Lower leg skin (tissue), 3 donors: ENCODE measurements around the gene EID3.

Source experiments
- POLR2A ChIP-seq, 2 donors: fragments of 450-650 bp; IDR thresholded peaks; one replicate each; pipeline ENCODE4 v1.6.1; 2016 to 2017; ENCODE audit warnings: antibody characterized with exemption in 2 of 2, mild to moderate bottlenecking in 1 of 2, moderate library complexity in 1 of 2
- TF ChIP-seq, protein P1 (sequence below), 3 donors: fragments of 450-650 bp; IDR thresholded peaks; one replicate each; pipeline ENCODE4 v1.5.1; 2016; ENCODE audit warnings: antibody characterized with exemption in 3 of 3, mild to moderate bottlenecking in 3 of 3, moderate library complexity in 2 of 3

GRCh38 chr12:104321949-104322348, 18.4 kb downstream of the EID3 start:
- TF ChIP-seq, protein P1, sequence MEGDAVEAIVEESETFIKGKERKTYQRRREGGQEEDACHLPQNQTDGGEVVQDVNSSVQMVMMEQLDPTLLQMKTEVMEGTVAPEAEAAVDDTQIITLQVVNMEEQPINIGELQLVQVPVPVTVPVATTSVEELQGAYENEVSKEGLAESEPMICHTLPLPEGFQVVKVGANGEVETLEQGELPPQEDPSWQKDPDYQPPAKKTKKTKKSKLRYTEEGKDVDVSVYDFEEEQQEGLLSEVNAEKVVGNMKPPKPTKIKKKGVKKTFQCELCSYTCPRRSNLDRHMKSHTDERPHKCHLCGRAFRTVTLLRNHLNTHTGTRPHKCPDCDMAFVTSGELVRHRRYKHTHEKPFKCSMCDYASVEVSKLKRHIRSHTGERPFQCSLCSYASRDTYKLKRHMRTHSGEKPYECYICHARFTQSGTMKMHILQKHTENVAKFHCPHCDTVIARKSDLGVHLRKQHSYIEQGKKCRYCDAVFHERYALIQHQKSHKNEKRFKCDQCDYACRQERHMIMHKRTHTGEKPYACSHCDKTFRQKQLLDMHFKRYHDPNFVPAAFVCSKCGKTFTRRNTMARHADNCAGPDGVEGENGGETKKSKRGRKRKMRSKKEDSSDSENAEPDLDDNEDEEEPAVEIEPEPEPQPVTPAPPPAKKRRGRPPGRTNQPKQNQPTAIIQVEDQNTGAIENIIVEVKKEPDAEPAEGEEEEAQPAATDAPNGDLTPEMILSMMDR (IDR thresholded peaks at IDR 0.05): no peak
- no peak for TF ChIP-seq POLR2A (IDR thresholded peaks at IDR 0.05)
